H1 (cell line): ENCODE measurements around the gene NUBP2. TPM values are rescaled to one million over a fixed set of nuclear protein-coding genes. Genes with fewer than 3 reads are reported as not detected.

Experiments used
- KDM5A ChIP-seq: fragments of 200-600 bp; IDR thresholded peaks from 2 replicates; pipeline ENCODE4 v1.7.1; 2012; ENCODE audit warnings: mild to moderate bottlenecking, low read length, inconsistent platforms, mixed read lengths
- MAFK ChIP-seq: IDR thresholded peaks from 2 replicates; pipeline ENCODE4 v1.6.1; 2012; ENCODE audit warnings: low read depth, mild to moderate bottlenecking, improper control_type of control experiment, low read length
- SP2 ChIP-seq: IDR thresholded peaks from 2 replicates; pipeline ENCODE4 v1.6.1; 2012; ENCODE audit warnings: mild to moderate bottlenecking, low read length, inconsistent platforms
- SUZ12 ChIP-seq: fragments of 200-600 bp; sonication (generic); IDR thresholded peaks from 2 replicates; pipeline ENCODE4 v1.6.1; 2012; ENCODE audit warnings: mild to moderate bottlenecking, inconsistent platforms, low read length, moderate library complexity, mixed read lengths
- TAF1 ChIP-seq: IDR thresholded peaks from 2 replicates; pipeline ENCODE4 v1.6.1; 2011; ENCODE audit warnings: mild to moderate bottlenecking, low read depth, low read length
- polyA plus RNA-seq, 7 experiments: library from polyadenylated mRNA; depleted of rRNA in 3 of 7; stranded (reverse) in 5 of 7; unstranded in 2 of 7; fragments of >200 nt in 5 of 7; fragments of 200-250 nt in 2 of 7; gene quantifications; 1 replicate in 5 of 7; 2 replicates in 1 of 7; 4 replicates in 1 of 7; pipeline versions ENCODE4 v1.2.1 to v1.2.3, GENCODE V29; 2011 to 2013; ENCODE audit warnings: missing spikeins in 2 of 7, mixed read lengths in 2 of 7
- total RNA-seq: library from RNA; stranded (reverse); fragmentation: NEBNext Ultra II Directional; extraction: Animal tissue kit (Norgen Biotek cat#: 25700); gene quantifications from 2 replicates; pipeline ENCODE4 v1.2.1, GENCODE V29; 2021
- TF ChIP-seq, protein P1 (sequence below): fragments of 300-600 bp; sonication (generic); IDR thresholded peaks from 2 replicates; pipeline ENCODE4 v1.7.1; 2012; ENCODE audit warnings: low read length, moderate library complexity, mild to moderate bottlenecking, inconsistent platforms; ENCODE audit not compliant: insufficient replicate concordance

The NUBP2 gene
- total and polyA plus RNA-seq, 2 of the 8 experiments (the other 6 are each of a cell fraction or from before 2014, with no cell fraction given): 70.3 to 96.9 TPM

DNA sequence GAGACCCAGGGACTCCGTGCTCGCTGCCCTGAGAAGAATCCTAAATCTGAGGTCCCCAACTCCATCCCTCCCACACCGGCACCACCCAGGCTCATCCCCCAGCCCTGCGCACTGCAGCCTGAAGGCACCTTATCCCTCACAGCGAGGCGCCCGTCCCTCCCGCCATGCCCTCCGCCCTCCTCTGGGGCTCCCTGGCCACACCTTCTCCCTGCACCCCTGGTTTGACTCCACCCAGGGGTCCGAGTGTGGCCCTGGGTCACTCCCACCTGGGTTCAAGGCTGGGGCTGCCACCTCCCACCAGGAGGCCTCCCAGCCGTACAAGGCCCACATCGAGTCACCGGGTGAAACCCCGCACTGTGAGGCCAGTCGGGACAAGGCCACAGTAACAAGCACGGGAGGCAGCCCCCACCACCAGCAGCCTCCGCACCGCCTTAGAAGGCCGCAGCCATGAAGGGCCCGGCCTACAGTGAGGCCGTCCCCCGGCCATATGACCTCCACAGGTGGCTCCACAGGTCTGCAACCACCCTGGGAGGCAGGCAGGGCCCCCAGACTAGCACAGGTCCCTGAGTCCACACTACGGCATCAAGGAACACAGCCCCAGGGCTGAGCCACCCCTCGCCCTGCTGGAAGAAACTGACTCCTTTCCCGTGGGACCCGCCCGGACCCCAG lies 35.6 kb downstream of the NUBP2 start (continued):
- TF ChIP-seq, protein P1, sequence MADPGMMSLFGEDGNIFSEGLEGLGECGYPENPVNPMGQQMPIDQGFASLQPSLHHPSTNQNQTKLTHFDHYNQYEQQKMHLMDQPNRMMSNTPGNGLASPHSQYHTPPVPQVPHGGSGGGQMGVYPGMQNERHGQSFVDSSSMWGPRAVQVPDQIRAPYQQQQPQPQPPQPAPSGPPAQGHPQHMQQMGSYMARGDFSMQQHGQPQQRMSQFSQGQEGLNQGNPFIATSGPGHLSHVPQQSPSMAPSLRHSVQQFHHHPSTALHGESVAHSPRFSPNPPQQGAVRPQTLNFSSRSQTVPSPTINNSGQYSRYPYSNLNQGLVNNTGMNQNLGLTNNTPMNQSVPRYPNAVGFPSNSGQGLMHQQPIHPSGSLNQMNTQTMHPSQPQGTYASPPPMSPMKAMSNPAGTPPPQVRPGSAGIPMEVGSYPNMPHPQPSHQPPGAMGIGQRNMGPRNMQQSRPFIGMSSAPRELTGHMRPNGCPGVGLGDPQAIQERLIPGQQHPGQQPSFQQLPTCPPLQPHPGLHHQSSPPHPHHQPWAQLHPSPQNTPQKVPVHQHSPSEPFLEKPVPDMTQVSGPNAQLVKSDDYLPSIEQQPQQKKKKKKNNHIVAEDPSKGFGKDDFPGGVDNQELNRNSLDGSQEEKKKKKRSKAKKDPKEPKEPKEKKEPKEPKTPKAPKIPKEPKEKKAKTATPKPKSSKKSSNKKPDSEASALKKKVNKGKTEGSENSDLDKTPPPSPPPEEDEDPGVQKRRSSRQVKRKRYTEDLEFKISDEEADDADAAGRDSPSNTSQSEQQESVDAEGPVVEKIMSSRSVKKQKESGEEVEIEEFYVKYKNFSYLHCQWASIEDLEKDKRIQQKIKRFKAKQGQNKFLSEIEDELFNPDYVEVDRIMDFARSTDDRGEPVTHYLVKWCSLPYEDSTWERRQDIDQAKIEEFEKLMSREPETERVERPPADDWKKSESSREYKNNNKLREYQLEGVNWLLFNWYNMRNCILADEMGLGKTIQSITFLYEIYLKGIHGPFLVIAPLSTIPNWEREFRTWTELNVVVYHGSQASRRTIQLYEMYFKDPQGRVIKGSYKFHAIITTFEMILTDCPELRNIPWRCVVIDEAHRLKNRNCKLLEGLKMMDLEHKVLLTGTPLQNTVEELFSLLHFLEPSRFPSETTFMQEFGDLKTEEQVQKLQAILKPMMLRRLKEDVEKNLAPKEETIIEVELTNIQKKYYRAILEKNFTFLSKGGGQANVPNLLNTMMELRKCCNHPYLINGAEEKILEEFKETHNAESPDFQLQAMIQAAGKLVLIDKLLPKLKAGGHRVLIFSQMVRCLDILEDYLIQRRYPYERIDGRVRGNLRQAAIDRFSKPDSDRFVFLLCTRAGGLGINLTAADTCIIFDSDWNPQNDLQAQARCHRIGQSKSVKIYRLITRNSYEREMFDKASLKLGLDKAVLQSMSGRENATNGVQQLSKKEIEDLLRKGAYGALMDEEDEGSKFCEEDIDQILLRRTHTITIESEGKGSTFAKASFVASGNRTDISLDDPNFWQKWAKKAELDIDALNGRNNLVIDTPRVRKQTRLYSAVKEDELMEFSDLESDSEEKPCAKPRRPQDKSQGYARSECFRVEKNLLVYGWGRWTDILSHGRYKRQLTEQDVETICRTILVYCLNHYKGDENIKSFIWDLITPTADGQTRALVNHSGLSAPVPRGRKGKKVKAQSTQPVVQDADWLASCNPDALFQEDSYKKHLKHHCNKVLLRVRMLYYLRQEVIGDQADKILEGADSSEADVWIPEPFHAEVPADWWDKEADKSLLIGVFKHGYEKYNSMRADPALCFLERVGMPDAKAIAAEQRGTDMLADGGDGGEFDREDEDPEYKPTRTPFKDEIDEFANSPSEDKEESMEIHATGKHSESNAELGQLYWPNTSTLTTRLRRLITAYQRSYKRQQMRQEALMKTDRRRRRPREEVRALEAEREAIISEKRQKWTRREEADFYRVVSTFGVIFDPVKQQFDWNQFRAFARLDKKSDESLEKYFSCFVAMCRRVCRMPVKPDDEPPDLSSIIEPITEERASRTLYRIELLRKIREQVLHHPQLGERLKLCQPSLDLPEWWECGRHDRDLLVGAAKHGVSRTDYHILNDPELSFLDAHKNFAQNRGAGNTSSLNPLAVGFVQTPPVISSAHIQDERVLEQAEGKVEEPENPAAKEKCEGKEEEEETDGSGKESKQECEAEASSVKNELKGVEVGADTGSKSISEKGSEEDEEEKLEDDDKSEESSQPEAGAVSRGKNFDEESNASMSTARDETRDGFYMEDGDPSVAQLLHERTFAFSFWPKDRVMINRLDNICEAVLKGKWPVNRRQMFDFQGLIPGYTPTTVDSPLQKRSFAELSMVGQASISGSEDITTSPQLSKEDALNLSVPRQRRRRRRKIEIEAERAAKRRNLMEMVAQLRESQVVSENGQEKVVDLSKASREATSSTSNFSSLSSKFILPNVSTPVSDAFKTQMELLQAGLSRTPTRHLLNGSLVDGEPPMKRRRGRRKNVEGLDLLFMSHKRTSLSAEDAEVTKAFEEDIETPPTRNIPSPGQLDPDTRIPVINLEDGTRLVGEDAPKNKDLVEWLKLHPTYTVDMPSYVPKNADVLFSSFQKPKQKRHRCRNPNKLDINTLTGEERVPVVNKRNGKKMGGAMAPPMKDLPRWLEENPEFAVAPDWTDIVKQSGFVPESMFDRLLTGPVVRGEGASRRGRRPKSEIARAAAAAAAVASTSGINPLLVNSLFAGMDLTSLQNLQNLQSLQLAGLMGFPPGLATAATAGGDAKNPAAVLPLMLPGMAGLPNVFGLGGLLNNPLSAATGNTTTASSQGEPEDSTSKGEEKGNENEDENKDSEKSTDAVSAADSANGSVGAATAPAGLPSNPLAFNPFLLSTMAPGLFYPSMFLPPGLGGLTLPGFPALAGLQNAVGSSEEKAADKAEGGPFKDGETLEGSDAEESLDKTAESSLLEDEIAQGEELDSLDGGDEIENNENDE: no peak
- TF ChIP-seq MAFK: no peak
- no peak for TF ChIP-seq SP2
- TF ChIP-seq SUZ12: no peak
- TF ChIP-seq KDM5A: no peak
- TF ChIP-seq TAF1: no peak
